HepG2 (cell line): ENCODE results near the gene SLC2A10. TPM values are rescaled to one million over a fixed set of nuclear protein-coding genes. Genes with fewer than 3 reads are reported as not detected.

Source experiments
- ATAC-seq: fragments of 200-7000 bp; cut with Tn5 transposase; 3 replicates; pipeline ENCODE4 v1.9.1; 2020; ENCODE audit warnings: mild to moderate bottlenecking, moderate library complexity
- BruUV-seq: library from RNA; stranded (reverse); fragments of 400-500 nt; replicated peaks from 2 replicates; lab custom pipeline; 2021; lab: Mats Ljungman, UMichigan
- CTCF ChIA-PET: fragments of 300-600 bp; formaldehyde crosslinking; extraction: SDS; loops from one replicate; lab custom pipeline; 2021; ENCODE audit warnings: low total read pairs, inconsistent platforms, low intra/inter-chr PET ratio; lab: Yijun Ruan, JAX
- POLR2A ChIA-PET: fragments of 350-600 bp; sonication (Branson Sonifier 250); formaldehyde crosslinking; loops from one replicate; lab custom pipeline; 2020; ENCODE audit warnings: antibody characterized with exemption, inconsistent platforms; lab: Yijun Ruan, JAX
- DNase-seq: peaks from one replicate; pipeline ENCODE4 v3.0.0-alpha.2; 2015; ENCODE audit warnings: low spot score
- FAIRE-seq: peaks from 3 replicates; lab custom pipeline; 2011; peaks lifted over from hg19 to GRCh38; lab: Jason Lieb, UNC
- H2AFZ ChIP-seq: one replicate; pipeline ENCODE4 v1.6.1; 2011; ENCODE audit warnings: low read length, inconsistent platforms
- H3K27ac ChIP-seq: fragments of 300-600 bp; 3 replicates; pipeline ENCODE4 v1.8.0; 2011; ENCODE audit warnings: mixed run types, mild to moderate bottlenecking, mixed read lengths, low read length, inconsistent platforms; ENCODE audit not compliant: insufficient read depth; ENCODE audit errors: extremely low read length
- H3K27me3 ChIP-seq, 2 experiments: fragments of 200-600 bp in 1 of 2; 2 replicates in 1 of 2; 3 replicates in 1 of 2; pipeline versions ENCODE4 v1.6.0 to v1.8.0; 2011; ENCODE audit warnings: low read length in 2 of 2, mild to moderate bottlenecking in 2 of 2, moderate library complexity in 2 of 2, inconsistent platforms in 1 of 2; ENCODE audit not compliant: insufficient read depth in 2 of 2, control insufficient read depth in 1 of 2
- H3K36me3 ChIP-seq, 2 experiments: fragments of 200-600 bp in 1 of 2; replicated peaks in 1 of 2; 2 replicates in 1 of 2; 3 replicates in 1 of 2; pipeline versions ENCODE4 v1.5.1 to v1.8.0; 2011; ENCODE audit warnings: low read length in 2 of 2, inconsistent platforms in 1 of 2; ENCODE audit not compliant: insufficient read depth in 2 of 2, control insufficient read depth in 1 of 2
- H3K4me1 ChIP-seq: 2 replicates; pipeline ENCODE4 v1.5.1; 2012; ENCODE audit warnings: low read length, inconsistent platforms; ENCODE audit not compliant: insufficient read depth
- H3K4me2 ChIP-seq: 2 replicates; pipeline ENCODE4 v1.6.0; 2011; ENCODE audit warnings: low read depth, low read length, inconsistent platforms
- H3K4me3 ChIP-seq, 3 experiments: fragments of 200-600 bp in 1 of 3; sonication (generic), shearing (Covaris generic) in 1 of 3; replicated peaks in 1 of 3; 2 replicates each; pipeline ENCODE4 v1.5.1; 2011 to 2016; ENCODE audit warnings: low read length in 3 of 3, inconsistent platforms in 2 of 3, low read depth in 2 of 3, mild to moderate bottlenecking in 2 of 3, control low read depth in 1 of 3, mixed read lengths in 1 of 3; ENCODE audit not compliant: insufficient read depth in 1 of 3
- H3K79me2 ChIP-seq: one replicate; pipeline ENCODE4 v1.6.1; 2011; ENCODE audit warnings: low read length, inconsistent platforms; ENCODE audit not compliant: insufficient read depth
- H3K9ac ChIP-seq: 2 replicates; pipeline ENCODE4 v1.6.0; 2011; ENCODE audit warnings: mild to moderate bottlenecking, low read depth, low read length, inconsistent platforms; ENCODE audit not compliant: insufficient read depth
- H3K9me3 ChIP-seq: 2 replicates; pipeline ENCODE4 v1.5.1; 2012; ENCODE audit warnings: mild to moderate bottlenecking, low read length
- H4K20me1 ChIP-seq: 2 replicates; pipeline ENCODE4 v1.6.0; 2011; ENCODE audit warnings: inconsistent platforms, mild to moderate bottlenecking, low read length, moderate library complexity; ENCODE audit not compliant: insufficient read depth
- PRDM15 ChIP-seq: sonication (generic); formaldehyde crosslinking; IDR thresholded peaks from 2 replicates; pipeline ENCODE4 v1.4.0; 2020; ENCODE audit warnings: missing genetic modification reagents
- SP5 ChIP-seq: IDR thresholded peaks from 2 replicates; pipeline ENCODE4 v1.6.1; 2016; ENCODE audit warnings: low read depth, borderline replicate concordance
- ZBTB40 ChIP-seq, 2 experiments: fragments of 450-650 bp in 1 of 2; sonication (generic) in 1 of 2; formaldehyde crosslinking in 1 of 2; IDR thresholded peaks; 2 replicates each; pipeline versions ENCODE4 v1.6.1 to v1.8.0; 2016 to 2022; ENCODE audit warnings: antibody characterized with exemption in 1 of 2, mild to moderate bottlenecking in 1 of 2, missing genetic modification reagents in 1 of 2
- ZC3H4 ChIP-seq: sonication (generic); formaldehyde crosslinking; IDR thresholded peaks from 2 replicates; pipeline ENCODE4 v1.4.0; 2020; ENCODE audit warnings: missing genetic modification reagents, borderline replicate concordance
- ZUFSP ChIP-seq: sonication (generic); formaldehyde crosslinking; IDR thresholded peaks from 2 replicates; pipeline ENCODE4 v1.9.0; 2021; ENCODE audit warnings: missing genetic modification reagents, mild to moderate bottlenecking, borderline replicate concordance
- WGBS: methylation state at CpG from one replicate; pipeline ENCODE4 v1.1.6; 2017; ENCODE audit warnings: low lambda C conversion rate; 5-methylcytosine and 5-hydroxymethylcytosine counted together
- in situ Hi-C: cut with HindIII; loops from 2 replicates; pipeline ENCODE4 v1.10.0; 2017; ENCODE audit warnings: low pct_unique_long_range_greater_than_20kb; ENCODE audit not compliant: extremely low pct_ligation_motif_present
- intact Hi-C: fragments of 100-400 bp; cut with micrococcal nuclease; formaldehyde crosslinking; loops from one replicate; pipeline ENCODE4 v1.10.0; 2022; ENCODE audit not compliant: unreplicated experiment
- polyA plus RNA-seq, 8 experiments: library from polyadenylated mRNA; depleted of rRNA in 3 of 8; stranded (reverse) in 7 of 8; unstranded in 1 of 8; fragments of >200 nt; fragmentation: Illumina TruSeq in 4 of 8; extraction: Trizol in 4 of 8; gene quantifications; 2 replicates each; pipeline versions ENCODE4 v1.2.1 to v1.2.3, GENCODE V29; 2011 to 2016; ENCODE audit warnings: low read depth in 4 of 8, missing spikeins in 1 of 8, mixed read lengths in 1 of 8; ENCODE audit not compliant: insufficient read depth in 1 of 8
- total RNA-seq, 5 experiments: library from RNA; depleted of rRNA; stranded (reverse); fragments of >200 nt; fragmentation: Illumina TruSeq; extraction: Trizol; gene quantifications; 2 replicates each; pipeline ENCODE4 v1.2.3, GENCODE V29; 2016; ENCODE audit warnings: low read depth in 1 of 5

Gene SLC2A10
- total and polyA plus RNA-seq, 2 of the 13 experiments (the other 11 are each of a cell fraction or from before 2014, with no cell fraction given): 16.0 to 18.4 TPM

- no peak for TF ChIP-seq PRDM15
These were observed 19.7 kb upstream of the SLC2A10 start (continued) for GRCh38 chr20:46689754-46690085.

- ChIA-PET CTCF (no interaction called here), POLR2A (interaction anchor here (0.6 to 2.2 kb wide), 11 partner anchors 16 to 167 kb away, joined by 3 to 10 read pairs (median 5); no protein-coding TSS in a partner anchor)
- in situ Hi-C loops: no loop called here
- BruUV-seq: TSS peak; percentile 69
- H3K27ac ChIP-seq: no peak overlapping the region
- H3K4me3 ChIP-seq: peak overlapping the region; percentile 69 to 90 (median 87); a peak in 5 of 6 replicates
- peak overlapping the region; percentile 30 for H2AFZ ChIP-seq
- no peak for ATAC-seq
- peaks cover 3 to 10% of the 10 kb centered on the region in 2 experiments; a peak in 3 of 5 replicates for H3K36me3 ChIP-seq
- no peak for FAIRE-seq
- no peak for DNase-seq
- H3K79me2 ChIP-seq: peaks cover 33% of the 10 kb centered on the region
- intact Hi-C loops: no loop called here
- no peaks in the 10 kb centered on the region for H3K9me3 ChIP-seq
- 50% methylated on average over 13 of the region's 13 CpGs for WGBS
- no peak overlapping the region for H3K9ac ChIP-seq
- H4K20me1 ChIP-seq: no peaks in the 10 kb centered on the region
- H3K4me2 ChIP-seq: peak overlapping the region; percentile 89
- peaks cover 0 to 5% of the 10 kb centered on the region in 2 experiments; a peak in 1 of 5 replicates for H3K27me3 ChIP-seq
- peaks cover 68% of the 10 kb centered on the region for H3K4me1 ChIP-seq
- TF ChIP-seq ZUFSP (CRISPR knock-in tag) (no peak), SP5 (CRISPR knock-in tag) (no peak), ZBTB40 (IDR thresholded peaks at IDR 0.05) (no peak), ZBTB40 (CRISPR knock-in tag; IDR thresholded peaks at IDR 0.05) (no peak), ZC3H4 (CRISPR knock-in tag) (no peak)
These were observed 19.0 kb upstream of the SLC2A10 start for GRCh38 chr20:46690219-46691106.
